GM12801 (cell line): ENCODE measurements around the gene TRABD2A.

Experiments
- TF ChIP-seq, protein P1 (sequence below): IDR thresholded peaks from one replicate; pipeline ENCODE4 v1.5.1; 2011; ENCODE audit warnings: control low read depth; ENCODE audit not compliant: insufficient read length; ENCODE audit errors: extremely low read depth

TRABD2A gene

DNA sequence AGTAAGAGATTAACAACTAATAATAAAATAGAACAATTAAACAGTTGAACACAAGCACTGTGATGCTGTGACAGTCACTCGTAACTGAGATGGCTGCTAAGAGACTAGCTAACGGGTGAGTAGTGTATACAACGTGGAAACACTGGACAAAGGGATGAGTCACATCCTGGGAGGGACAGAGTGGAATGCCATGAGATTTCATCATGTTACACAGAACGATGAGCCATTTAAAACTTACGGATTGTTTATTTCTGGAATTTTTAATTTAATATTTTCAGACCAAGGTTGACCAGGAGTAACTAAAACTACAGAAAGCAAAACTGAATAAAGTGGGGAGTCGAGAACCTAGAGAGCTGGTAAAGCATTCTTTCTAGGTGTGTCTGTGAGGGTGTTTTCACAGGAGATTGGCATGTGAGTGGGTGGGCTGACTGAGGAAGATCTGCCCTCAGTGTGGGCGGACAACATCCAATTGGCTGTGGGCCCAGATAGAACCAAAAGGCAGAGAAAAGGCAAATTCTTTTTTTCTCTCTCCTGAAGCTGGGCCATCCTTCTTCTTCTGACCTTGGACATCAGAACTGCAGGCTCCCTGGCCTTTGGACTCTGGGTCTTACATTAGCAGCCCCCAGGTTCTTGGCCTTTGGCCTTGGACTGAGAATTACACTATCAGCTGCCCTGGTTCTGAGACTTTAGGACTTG, 39.1 kb upstream of the TRABD2A start:
- TF ChIP-seq, protein P1, sequence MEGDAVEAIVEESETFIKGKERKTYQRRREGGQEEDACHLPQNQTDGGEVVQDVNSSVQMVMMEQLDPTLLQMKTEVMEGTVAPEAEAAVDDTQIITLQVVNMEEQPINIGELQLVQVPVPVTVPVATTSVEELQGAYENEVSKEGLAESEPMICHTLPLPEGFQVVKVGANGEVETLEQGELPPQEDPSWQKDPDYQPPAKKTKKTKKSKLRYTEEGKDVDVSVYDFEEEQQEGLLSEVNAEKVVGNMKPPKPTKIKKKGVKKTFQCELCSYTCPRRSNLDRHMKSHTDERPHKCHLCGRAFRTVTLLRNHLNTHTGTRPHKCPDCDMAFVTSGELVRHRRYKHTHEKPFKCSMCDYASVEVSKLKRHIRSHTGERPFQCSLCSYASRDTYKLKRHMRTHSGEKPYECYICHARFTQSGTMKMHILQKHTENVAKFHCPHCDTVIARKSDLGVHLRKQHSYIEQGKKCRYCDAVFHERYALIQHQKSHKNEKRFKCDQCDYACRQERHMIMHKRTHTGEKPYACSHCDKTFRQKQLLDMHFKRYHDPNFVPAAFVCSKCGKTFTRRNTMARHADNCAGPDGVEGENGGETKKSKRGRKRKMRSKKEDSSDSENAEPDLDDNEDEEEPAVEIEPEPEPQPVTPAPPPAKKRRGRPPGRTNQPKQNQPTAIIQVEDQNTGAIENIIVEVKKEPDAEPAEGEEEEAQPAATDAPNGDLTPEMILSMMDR: no peak

DNA sequence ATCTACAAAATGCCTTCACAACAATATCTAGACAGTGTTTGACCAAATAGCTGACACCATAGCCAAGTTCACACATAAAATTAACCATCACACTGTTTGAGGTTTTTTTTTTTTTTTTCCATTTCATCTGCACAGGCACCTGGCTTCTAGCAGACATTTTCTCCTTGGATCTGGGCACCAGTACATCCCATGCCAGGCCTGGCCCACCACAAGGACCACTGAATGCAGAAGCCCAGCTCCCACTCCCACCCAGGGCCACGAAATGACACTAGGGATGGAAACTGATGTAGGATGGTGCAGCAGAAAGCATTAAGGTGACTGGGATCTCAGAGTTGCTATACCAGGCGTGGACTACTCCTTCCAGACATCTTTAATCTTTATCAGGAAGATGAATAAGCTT, 37.5 kb upstream of the TRABD2A start:
- TF ChIP-seq, protein P1: no peak

DNA sequence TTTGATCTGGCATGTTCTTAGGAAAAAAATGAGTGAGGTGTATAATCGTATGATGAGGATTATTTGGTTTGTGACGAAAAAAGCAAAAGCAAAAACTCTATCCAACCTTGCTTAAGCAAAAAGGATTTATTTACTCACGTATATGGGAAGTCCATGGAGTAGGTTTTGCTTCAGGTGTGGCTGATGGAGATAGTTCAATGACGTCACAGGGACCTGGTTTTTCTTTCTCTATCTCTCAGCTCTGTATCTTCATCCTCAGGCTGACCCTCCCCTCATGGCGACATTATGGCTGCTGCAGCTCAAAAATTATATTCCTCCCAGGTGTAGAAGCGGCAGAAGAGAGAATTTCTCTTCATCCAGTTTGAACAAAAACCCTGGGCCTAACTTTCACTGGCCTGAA, 33.5 kb upstream of the TRABD2A start:
- TF ChIP-seq, protein P1: no peak

DNA sequence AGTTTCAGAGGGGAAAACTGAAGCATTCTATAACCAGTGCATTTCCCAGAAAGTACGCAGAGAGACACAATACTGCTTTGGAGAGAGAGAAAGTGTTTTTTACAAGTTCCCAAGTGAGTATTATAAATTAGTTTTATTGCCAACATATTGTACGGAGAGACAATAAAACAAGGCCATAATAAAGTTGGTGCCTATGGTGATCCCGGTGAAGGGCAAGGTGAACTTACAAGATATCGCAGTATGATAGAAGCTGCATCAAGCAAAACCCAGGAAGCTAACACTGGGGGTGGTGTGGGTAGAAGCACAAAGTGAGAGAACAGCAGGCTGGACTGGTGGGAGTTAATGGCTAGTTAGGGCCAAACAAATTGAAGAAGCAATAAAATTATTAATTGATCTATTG, 32.1 kb upstream of the TRABD2A start:
- TF ChIP-seq, protein P1: no peak

DNA sequence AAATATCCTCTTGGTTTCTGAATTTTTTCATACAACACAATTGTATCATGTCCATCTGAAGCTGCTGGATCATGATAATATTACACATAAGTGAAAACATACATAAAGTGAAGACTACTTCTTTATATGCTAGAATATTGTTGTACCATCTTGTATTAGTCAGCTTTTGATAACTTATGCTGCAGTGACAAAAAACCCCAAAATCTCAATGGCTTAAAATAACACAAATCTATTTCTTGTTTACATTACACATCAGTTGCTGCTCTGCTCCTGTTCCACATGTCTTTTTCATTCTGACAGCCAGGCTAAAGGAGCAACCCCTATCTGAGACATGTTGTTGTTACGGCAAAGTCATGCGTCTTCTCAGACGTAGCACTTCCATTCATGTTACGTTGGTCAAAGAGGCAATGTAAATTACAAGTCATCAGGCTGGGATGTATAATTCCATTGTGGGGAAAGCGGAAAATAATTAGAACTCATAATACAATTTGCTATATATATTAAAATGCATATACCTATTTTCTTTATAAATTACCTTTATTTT, 30.3 kb upstream of the TRABD2A start:
- TF ChIP-seq, protein P1: no peak

DNA sequence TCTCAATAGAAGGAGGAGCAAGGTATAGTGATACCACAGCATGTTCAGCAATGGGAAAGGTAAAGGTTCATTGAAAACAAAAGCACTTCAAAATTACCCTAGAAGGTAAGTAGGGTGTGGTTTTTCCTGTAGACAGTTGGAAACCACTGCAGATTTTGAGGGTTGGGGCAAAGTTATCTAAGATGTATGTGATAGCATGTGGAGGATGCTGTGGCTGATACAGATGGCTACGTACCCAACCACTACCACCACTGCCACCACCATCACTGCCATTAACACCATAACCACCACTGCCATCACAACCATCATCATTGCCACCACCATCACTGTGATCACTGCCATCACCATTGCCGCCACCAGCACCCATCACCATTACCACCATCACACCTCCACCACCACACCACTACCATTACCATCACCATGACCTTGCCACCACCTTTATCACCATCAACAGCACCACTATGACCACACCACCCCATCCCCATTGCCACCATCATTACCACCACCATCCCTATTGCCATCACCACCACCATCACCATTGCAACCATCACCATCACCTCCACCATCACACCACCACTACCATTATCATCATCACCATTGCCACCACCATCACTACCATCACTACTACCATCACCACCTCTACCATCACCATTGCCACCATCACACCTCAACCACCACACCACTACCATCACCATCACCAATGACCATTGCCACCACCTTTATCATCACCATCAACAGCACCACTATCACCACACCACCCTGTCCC, 28.2 kb upstream of the TRABD2A start:
- TF ChIP-seq, protein P1: no peak

DNA sequence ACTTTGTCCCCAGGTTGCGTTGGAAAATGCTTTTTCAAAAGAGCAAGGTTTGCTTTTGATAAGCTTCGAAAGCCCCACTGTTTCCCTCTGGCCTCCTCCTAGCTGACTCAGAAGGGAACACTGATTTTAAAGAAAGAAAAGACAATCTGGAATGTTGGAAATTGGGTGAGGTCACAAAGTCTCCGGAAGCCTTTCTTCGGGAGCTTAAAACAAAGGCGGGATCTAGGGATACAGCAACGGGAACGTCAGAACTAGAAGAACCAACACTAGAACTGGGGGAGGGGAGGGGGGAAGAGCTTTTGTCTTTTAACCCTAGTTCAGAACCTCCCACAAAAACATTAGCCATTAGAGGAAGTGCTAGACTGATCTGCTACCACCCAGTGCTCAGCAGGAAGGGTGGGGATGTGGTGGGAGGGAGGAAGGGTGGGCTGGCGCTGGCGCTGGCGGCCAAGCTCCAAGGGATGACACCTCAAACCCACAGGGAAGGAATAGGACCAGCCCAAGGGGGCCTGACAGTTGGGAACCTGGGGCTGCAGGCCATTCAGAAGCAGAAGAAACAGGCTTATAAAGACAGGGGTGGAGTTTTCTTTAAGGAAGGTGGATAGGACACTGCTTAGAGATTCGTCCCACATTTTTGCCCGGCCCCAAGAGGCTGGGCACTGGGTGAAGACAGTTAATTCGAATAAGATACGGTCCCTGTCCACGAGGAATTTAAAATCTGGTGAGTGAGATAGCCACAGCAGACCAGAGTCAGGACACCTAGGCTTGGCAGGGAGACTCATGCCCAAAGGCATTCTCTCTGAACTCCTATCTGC, 26.2 kb upstream of the TRABD2A start:
- TF ChIP-seq, protein P1: no peak
